ENCODE results near the gene C2orf78.
"Not testable (repeated sequence)": the region's sequence is repeated elsewhere in the genome, so short reads cannot be mapped to it uniquely, and the experiment has no call there.

The C2orf78 gene

GRCh38 chr2:73779467-73780236 is 4.3 kb upstream of the C2orf78 start, which contains the start of gene DUSP11:
Gene DUSP11 (minus strand): TSS chr2:73780103. CDS start chr2:73779974, 129 bp downstream.
- peak; percentile 86 for DNase-seq

- no peak for DNase-seq
Observed at GRCh38 chr2:73780237-73780582, 3.8 kb upstream of the C2orf78 start.

- DNase-seq, result not testable (repeated sequence)
Observed at GRCh38 chr2:73783402-73783801, 581 bp upstream of the C2orf78 start.

GRCh38 chr2:73811878-73812277 is 27.9 kb downstream of the C2orf78 start:
- DNase-seq, result no peak

GRCh38 chr2:73812635-73813034 is 28.7 kb downstream of the C2orf78 start:
- DNase-seq, result no peak

- DNase-seq, result no peak
Observed at GRCh38 chr2:73818296-73818695, 34.3 kb downstream of the C2orf78 start.

GRCh38 chr2:73821227-73821626 is 37.2 kb downstream of the C2orf78 start:
- DNase-seq, result no peak

GRCh38 chr2:73821669-73822068 is 37.7 kb downstream of the C2orf78 start:
- DNase-seq, result no peak

GRCh38 chr2:73822276-73822675 is 38.3 kb downstream of the C2orf78 start:
- no peak for DNase-seq

- DNase-seq, result no peak
Observed at GRCh38 chr2:73822991-73823390, 39.0 kb downstream of the C2orf78 start.

GRCh38 chr2:73823416-73823815 is 39.4 kb downstream of the C2orf78 start:
- DNase-seq, result no peak

GRCh38 chr2:73823916-73824523 is 40.0 kb downstream of the C2orf78 start:
- DNase-seq, result peak; percentile 45

- DNase-seq, result no peak
Observed at GRCh38 chr2:73825408-73825807, 41.4 kb downstream of the C2orf78 start.

GRCh38 chr2:73827018-73827417 is 43.0 kb downstream of the C2orf78 start:
- DNase-seq, result no peak

GRCh38 chr2:73827660-73828388 is 43.8 kb downstream of the C2orf78 start:
- no peak for DNase-seq

GRCh38 chr2:73828389-73828817 is 44.4 kb downstream of the C2orf78 start:
- DNase-seq, result no peak

GRCh38 chr2:73828818-73829570 is 45.0 kb downstream of the C2orf78 start, which contains the start of gene STAMBP:
Gene STAMBP (plus strand): TSS chr2:73828961. CDS start chr2:73830857, 1,896 bp downstream.
- peak; percentile 94 for DNase-seq

- DNase-seq, result no peak
Observed at GRCh38 chr2:73830871-73831401, 47.0 kb downstream of the C2orf78 start.

GRCh38 chr2:73832930-73833329 is 48.9 kb downstream of the C2orf78 start:
- DNase-seq, result no peak

- DNase-seq, result no peak
Observed at GRCh38 chr2:73836141-73836943, 52.4 kb downstream of the C2orf78 start.

- DNase-seq, result no peak
Observed at GRCh38 chr2:73837847-73838585, 54.0 kb downstream of the C2orf78 start.

Measured in DMS153 (cell line).